GM19467 (cell line): ENCODE data around the gene TMEM236.
A peak's percentile ranks its signal among the peaks of the same experiment; 100 is the strongest.

Source experiments
- ATAC-seq: cut with Tn5 transposase; IDR thresholded peaks from one replicate; pipeline ENCODE4 v1.9.1; 2021; ENCODE audit warnings: mild to moderate bottlenecking, moderate library complexity; ENCODE audit not compliant: unreplicated experiment

The TMEM236 gene

DNA sequence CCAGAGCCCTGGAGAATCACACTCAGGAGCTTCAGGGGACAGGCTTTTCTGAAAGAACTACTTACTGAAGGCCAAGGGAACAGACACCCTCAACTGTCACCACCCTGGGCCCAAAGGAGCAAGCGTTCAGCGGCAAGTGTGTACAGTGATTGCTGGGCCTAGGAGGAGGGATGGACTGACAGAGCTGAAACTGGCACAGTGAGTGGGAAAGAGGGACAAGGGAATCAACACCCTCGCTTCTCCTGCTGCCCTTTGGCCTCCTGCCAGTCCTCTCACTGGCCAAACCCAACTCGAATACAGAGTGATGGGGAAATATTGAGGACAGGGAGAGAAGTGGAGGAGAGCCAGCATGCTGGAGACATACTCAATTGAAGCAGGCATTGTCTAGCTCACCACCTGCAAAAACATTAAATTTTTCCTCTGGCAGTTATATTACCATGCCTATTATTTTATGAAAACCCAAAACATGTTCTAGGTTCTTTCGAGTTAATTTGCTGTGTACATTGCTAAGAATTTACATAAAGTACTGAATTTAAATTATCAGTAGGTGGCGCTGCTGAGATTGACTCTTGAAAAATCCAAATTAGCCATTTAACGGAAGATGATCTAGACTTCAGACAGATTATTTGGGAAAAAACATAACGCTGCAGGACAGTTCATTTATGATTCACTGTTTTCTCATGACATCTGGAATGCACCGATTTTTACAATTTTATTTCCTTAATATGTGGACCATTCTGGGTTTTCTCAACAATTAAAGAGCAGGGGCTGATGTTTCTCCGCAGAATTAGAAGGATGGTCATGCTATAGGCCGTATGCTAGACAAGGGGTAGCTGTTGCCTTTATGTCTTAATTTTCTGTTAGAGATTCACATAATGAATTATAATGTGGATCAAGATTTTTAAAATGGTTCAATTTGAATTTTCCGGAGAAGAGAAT, 14.7 kb upstream of the TMEM236 start:
- no peak for ATAC-seq

DNA sequence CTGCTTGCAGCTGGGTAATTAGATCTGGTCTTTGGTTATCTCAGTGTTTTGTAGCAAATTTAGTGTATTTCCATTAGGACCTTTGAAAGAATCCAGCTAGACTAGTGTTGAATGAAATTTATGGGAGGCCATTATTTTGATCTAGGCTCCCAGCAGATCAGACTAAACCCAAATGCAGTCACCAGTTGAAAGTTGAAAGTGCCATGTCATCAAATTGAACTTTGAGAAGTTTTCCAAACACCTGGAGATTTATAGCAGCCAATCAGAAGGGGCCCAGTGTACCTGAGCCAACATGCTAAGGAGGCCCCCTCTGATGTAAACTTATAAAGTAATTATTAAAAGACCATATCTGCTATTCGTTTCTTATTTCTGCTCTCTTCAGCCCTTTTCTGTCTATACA, 11.3 kb upstream of the TMEM236 start:
- no peak for ATAC-seq

DNA sequence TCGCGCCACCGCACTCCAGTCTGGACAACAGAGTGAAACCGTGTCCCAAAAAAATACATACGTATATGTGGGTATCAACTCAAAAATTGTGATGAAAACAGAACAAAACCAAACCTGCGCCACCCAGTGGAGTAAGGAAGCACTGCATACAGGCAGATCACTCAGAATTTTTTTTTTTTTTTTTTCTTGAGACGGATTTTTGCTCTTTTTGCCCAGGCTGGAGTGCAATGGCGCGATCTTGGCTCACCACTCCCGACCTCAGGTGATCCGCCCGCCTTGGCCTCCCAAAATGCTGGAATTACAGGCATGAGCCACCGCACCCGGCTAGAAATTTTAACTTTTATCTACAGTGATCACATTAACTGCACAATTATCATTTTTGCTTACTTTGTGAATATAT, 9.1 kb upstream of the TMEM236 start:
- ATAC-seq: no peak

DNA sequence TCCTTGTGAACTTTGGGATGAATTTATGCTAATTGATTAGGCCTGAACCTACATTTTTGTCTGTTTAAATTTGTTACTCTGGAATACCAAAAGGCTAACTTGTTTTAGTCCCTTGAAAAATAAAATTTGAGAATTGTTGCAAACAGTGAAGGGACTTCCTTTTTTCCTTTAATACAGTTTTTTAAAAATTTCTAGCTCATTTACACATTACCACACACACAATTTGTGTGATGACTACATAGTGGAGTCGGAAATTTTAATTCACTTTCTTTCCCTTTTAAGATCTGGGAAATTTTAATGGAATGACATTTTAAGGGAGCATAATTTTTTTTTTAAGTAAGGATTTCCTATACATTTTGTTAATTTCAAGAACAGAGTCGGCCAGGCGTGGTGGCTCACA, 8.6 kb upstream of the TMEM236 start:
- no peak for ATAC-seq

DNA sequence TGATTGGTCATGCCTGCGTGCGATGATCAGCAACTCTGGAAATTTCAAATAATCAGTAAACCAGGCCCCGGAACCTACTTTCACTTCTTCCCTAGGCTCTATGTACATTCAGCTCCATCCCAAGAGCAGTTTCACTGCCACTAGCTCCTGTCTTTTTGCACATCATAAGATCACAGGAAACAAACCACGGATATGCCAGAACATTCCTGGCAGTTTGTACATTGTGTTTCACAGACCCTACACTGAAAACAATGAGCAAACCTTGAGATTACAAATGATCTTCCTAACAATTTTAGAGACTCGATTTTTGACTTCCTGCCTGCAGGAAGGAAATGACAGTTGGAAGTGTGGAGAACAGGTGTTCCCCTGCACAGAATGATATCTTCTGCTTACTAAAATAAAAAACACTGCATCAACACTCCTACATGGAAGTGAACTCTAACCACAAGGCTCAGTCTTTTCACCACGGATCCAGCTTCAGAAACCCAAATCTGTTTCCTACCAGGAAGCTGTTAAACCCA, 7.6 kb upstream of the TMEM236 start:
- no peak for ATAC-seq

DNA sequence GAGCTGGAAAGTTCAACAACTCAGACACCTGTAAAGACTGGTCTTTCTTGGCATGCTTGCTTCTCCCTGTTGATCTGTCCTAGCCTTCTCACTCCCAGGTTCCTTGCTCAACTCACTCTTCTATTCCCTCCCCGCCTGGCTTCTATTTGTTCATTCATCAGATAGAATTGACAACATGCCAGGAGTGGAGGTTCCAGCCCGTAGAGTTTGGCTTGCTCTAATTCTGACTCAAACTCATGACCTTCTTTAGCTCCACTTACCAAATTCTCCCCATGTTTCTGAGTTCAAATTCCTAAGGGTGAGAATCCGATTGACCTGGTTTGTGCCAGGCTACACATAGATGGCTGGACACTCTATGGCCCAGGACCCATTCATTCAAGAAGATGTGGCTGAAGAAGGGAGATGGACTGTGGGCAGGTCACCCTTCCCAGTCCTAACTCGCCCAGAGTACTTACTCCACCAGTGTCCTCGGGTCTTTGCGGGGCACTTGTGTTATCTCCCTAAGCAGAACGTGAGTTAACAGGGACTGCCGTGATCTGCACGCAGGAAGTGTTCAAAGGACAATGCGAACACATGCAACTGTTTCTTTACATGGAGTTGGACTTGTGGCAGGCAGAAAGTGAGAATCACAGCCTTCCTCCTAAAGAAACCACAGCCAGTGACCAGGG, 4.0 kb upstream of the TMEM236 start:
- ATAC-seq: no peak

DNA sequence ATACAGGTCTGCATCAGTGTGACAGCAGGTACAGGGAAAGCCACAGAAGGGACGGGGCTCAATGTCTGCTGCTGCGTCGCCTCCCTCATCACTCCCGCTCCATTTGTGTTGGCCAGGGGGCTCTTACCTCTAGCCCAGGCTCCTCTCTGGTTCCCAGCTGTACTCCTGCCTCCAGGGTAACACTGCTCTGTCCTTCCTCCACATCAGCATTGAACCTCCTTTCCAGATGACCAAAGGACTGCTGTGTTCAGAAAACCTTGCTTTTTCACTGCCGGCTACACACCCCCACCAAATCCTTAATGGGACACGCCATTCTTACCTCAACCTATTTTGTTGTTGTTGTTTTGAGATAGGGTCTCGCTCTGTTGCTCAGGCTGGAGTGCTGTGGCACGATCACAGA, 2.1 kb upstream of the TMEM236 start:
- ATAC-seq: no peak

DNA sequence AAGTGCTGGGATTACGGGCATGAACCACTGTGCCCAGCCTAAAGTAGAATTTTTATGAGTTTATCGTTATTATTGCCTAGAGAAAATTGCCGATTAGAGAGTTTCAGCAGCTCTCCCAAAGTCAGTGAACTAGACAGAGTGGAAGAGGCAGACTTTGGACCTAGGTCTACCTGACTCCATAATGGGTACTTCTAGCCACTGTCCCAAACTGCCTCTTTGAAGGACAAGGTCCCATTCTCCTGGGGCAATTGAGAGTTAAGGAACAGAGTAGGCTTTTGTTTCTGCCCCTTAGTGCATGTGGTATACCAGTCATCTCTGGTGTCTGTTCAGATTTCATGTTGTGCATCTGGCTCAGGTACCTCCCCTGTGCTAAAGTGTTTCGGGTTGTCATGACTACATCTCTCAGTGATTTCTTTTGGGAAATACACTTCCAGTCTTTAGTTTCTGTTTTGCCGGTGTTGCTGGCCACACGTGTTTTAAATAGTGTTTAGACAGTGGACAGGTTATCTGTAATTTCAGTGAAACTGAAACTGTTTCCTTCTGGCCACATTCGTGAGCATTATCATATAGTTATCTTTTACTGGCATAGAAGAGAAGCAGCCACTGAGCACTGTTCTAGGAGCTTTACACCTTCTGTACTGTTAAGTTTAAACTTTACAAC, 4.7 kb downstream of the TMEM236 start:
- peak; percentile 93 for ATAC-seq

DNA sequence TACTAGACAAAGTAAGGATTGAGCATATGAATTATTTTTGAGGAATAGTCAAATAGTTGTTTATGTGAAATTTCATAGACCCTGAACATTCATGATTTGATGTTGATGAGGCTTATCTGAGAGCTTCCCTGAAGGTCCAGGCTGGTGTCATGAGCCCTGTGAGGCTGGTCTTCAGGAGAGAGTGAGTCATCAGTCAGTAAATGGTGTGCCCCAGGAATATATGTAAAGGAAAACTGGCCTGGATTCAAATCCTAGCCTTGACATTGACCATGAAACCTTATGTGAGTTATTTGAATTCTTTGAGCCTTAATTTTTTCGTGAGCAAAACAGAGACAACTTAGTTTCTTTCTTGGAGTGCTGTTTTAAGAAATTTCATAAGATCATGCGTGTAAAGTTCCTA, 6.2 kb downstream of the TMEM236 start:
- ATAC-seq: no peak

DNA sequence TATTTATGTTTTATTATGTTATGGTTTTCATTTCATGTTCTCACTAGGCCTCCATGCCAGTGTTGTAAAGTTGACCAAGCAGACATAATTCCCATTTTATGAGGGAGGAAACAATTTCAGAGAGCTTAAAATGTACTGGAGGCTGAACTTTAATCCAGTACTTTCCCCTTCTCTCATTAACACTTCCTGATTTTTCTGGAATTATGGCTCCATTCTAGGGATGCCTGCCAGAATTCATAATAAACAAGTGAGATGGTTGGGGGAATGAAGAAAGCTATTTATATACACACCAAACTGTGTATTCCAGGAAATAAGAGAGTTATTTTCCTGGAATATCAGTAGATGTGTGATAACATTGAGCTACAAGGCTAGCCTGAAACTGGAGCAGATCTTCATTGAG, 6.9 kb downstream of the TMEM236 start:
- ATAC-seq: no peak

DNA sequence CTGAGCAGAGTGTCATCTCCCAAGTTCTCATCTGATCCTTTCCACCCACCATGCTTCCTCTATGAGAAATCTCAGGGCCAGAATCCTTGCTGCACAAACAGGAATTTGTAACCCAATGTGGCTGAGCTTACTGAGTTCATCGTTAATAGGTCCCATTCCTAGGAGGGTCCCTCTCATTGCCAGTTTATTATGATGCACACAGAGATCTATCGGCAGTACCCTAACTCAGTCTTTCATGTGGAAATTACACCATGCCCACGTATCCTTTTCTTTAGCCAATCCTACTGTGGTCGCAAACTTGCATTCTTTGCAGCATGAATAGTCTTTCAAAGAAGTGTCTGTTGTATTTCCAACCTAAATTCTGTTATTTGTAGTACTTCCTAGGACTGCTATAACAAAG, 12.1 kb downstream of the TMEM236 start:
- ATAC-seq: no peak

DNA sequence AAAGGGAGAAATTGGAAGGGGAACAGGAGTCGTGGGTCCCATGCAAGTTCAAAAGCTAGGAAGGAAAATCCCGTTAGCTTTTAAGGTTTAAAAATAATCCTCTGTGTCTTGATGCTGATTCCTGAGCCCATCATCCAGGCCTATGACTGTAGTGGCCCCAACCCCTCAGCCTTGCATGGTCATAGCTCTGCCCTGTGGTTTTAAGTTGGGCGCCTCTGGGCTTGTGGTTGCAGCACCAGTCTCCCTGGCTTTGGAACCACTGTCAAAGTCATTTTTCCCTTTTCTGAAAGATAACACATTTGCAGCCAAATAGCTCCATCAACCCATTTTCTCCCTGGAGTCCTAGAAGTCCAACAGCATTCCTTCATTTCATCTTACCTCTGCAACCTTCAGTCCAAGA, 13.6 kb downstream of the TMEM236 start:
- no peak for ATAC-seq

DNA sequence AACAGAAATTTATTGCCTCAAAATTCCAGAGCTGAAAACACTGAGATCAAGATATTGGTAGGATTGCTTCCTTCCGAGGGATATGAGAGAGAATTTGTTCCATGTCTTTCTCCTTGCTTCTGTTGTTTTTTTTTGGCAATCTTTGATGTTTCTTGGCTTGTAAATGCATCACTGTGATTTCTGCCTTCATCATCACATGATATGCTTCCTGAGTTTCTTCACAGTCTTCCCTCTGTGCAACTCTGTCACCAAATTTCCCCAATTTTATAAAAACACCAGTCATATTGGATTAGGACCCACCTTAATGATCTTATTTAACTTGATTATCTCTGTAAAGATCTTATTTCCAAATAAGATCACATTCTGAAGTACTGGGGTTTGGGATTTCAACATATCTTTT, 14.7 kb downstream of the TMEM236 start:
- ATAC-seq: no peak

DNA sequence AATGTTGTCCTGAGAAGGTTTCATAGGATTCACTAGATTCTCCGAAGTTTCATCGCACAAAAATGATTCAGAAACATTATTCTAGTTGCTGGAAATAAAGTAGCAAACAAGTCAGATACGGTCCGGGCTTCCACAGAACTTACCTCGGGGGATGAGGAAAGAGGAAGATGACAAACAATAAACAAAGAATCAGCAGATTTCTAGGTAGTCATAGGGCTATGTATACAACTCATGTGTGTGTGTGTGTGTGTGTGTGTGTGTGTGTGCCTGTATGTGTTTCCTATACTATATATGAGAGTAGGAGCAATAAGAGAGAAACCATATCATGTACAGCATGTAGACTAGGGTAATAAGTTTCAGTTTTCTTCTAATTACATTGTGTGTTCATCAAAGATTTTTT, 16.5 kb downstream of the TMEM236 start:
- no peak for ATAC-seq

DNA sequence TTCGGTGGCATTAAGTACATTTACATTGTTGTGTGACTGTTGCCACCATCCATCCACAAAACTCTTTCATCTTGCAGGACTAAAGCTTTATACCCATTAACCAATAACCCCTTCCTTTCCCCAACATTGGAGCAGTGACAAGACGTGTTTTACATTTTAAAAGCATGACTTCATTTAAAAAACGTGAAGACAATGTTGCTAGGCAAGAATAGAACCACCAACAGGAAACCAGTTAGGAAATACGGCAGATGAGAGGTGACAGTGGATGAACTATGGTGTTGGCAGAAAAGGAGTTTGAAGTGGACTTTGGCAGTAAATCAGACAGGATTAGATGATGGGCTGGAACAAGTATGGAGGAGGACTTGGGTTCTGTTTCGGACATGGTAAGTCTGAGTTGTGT, 17.0 kb downstream of the TMEM236 start:
- ATAC-seq: no peak

DNA sequence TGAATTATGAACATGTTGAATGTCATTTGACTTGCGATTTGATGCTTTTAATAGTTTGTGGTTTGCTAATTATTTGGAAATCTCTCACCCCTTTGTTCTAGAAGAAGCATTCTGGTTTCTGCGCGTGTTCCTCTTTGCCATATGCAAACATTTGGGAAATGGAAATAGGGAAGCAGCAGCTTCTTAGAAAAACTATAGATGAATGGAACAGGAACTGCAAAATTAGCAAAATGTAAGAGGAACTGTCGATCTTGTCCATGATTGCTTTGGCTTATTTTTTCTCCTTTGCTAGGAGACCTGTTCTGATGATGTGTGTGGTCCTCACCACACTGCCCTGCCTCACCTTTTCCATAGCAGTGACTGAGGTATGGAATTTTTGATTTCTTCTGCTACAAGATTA, 19.0 kb downstream of the TMEM236 start:
- ATAC-seq: no peak

DNA sequence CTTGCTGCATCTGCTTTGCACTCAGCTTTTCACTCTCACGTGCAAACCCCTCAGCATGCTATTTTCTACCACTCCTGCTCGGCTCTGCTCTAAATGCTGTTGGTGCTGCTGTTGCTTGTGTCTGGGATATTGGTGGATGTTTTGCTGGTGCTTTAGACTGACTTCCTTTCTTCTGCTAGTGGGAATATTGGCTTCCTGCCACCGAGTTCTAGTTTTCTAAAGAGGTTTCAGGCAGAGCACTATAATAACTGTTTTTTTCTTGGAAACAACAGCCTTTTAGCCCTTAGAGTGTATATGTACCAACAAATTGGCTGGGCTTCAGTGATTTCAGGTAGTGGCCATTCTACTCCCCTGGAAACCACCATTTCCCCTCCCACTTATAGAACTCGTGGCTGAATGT, 27.8 kb downstream of the TMEM236 start:
- ATAC-seq: no peak

DNA sequence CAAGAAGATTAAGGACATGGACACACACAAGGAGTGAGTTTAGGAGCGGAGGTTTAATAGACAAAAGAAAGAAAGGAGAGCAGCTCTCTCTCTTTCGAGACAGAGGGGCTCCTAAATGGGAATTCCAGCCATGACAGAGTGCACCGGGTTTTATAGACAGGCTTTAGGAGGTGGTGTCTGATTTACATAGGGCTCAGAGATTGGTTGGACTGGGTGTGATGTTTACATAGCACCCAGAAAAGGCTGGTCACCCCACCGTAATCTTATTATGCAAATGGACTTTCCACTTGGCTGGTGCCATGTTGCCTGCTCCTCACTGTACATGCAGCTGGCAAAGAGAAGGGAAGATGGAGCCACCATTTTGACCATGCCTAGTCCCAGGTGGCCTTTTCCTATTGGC, 28.7 kb downstream of the TMEM236 start:
- no peak for ATAC-seq

DNA sequence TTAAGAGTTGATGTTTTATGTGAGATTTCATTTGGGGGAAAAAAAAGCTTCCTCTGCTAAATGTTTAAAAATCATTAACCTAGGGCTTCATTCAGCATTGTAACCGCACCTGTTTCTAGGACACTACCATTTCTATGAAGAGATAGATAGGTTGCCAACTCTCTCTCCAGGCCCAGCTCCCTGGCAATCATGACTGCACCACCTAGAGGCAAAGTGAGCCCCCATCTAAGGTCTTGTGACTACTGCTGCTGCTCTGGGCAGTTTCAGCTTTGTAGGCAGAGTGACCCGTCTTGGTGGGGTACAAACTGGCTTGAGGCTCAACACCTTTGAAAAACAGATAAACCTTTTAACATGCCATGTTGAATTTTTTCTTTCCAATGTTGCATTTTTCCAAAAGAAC, 29.9 kb downstream of the TMEM236 start:
- no peak for ATAC-seq

DNA sequence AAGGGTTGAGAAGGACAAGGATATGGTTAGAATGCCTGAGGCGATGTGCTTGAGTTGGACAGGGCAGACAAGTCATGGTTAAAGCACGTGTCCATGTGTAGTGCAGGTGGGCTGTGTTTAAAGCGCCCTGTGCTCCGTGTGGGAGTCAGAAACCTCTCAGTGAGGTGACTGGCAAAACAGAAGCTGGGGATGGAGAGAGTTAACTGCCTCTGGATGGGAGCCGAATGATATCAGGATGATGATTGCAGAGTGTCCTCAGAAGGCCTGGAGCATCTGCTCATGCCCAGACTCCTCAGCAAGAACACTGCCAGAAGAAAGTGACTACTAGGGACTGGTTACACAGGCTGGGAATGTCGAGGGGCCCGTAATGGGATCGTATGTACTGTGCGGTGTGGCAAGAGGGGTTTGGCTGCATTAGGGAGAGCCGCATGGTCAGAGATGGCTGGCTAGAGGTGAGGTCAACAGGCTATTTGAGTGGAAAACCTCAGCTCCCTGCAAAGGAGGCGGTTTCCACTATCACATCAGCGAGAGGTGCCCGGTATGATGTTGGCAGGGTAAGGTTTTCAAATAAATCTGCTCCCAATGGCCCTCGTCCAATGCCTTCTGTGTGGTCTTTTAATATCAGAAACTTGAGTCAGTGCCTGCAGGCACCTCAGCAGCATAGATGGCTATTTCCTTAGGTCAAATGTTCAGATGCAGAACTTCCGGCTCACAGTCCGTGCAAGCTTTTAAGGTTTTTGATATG, 31.1 kb downstream of the TMEM236 start:
- no peak for ATAC-seq

DNA sequence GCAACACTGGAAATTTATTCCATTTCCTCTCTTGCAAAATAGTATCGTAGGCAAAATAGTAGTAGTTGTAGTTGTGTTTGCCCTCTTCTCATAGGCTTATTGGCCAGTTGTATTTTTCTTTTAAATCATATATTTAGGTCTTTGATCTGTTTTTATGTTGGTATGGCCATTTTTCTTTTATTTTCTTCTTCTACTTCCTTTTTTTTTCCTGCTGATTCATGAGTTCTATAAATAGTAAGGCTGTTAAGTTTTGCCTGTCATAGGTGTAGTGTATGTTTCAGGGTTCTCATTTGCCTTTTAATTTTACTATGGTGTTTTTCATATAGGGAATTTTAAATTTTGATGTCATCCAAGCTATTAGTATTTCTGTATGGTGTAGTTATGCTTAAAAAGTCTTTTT, 31.8 kb downstream of the TMEM236 start:
- ATAC-seq: no peak
